ENCODE measurements around the gene FHOD3.

FHOD3 gene

DNA sequence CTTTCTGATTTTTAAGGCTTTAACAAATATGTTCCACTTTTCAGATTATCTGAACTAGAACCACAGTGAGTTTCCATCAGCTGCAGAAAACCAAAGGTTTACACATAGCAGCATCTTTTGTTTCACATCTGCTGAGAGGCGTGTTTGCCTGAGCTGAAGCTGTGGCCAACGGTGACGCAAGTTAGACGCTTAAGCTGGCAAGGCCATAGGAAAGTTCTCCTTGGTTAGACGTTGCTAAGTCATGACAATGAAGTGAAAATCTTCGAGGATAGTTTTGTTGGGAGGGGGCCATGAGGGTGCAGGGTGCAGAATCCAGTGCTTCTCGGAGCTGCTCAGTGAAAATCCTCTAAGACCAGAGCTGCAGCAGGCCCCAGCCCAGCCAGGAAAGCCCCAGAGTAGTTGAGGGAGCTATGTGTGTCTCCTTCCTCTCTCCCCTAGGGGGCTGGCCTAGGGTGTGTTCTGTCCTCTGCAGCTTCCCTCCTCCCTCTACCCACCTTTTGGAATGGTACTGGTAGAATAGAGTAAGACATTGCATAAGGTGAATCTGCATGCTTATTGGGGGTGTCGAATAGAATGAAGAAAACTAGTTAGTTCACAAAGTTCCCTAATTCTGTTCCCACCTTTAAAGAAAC lies 105.4 kb downstream of the FHOD3 start:
- H3K27ac Mint-ChIP-seq: no peak overlapping the region
- no peaks in the 10 kb centered on the region for H3K36me3 Mint-ChIP-seq
- H3K4me1 Mint-ChIP-seq: no peaks in the 10 kb centered on the region
- no peaks in the 10 kb centered on the region for H3K27me3 Mint-ChIP-seq
- H3K9me3 Mint-ChIP-seq: no peaks in the 10 kb centered on the region
- CTCF ChIA-PET: no interaction called here
- no peak overlapping the region for H3K4me3 Mint-ChIP-seq
- no peak for DNase-seq

DNA sequence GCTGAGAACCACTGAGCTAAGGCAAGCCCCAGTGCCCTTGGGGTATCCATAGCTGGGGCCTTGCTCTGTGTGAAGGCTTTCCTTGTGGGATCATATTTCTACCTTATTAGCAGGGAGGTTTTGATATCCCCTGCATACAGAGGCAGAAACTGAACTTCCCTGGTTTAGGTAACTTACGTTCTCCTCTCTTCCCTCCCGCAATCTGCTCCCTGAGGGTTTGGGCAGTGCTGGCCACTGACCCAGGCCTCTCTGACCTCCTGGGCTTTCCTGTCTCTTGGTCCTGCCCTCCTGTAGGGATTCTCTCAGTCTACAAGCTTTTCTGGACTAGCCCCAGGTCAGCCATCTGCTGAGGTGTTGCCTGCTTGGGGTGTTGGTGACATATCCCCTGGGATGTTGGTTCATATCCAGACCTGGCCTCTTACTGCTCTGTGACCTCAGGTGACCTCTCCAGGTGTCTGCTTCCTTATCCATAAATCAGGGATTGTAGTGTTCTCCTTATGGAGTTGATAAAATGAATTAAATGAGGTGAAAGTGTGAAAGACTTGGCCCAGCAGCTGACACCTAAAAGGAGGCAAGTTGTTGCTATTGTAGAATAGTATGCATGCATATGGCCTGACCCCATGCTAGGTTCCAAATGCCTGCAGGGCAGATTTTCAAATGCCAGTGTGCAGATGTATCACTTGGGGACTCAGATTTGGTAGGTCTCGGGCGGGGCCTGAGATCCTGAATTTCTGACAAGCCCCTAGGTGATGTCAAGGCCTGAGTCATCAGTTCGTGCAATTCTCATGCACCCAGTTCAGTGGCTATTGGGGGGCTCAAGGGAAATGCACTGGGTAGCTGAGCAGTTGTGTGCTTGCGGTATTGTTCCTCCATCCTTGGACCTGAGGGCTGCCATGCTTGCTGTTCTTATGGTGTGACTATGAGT lies 106.6 kb downstream of the FHOD3 start:
- DNase-seq: no peak
- CTCF ChIA-PET: no interaction called here
- H3K27ac Mint-ChIP-seq: no peak overlapping the region
- H3K4me3 Mint-ChIP-seq: no peak overlapping the region
- no peaks in the 10 kb centered on the region for H3K4me1 Mint-ChIP-seq
- H3K27me3 Mint-ChIP-seq: peaks cover 4% of the 10 kb centered on the region
- no peaks in the 10 kb centered on the region for H3K9me3 Mint-ChIP-seq
- H3K36me3 Mint-ChIP-seq: no peaks in the 10 kb centered on the region

DNA sequence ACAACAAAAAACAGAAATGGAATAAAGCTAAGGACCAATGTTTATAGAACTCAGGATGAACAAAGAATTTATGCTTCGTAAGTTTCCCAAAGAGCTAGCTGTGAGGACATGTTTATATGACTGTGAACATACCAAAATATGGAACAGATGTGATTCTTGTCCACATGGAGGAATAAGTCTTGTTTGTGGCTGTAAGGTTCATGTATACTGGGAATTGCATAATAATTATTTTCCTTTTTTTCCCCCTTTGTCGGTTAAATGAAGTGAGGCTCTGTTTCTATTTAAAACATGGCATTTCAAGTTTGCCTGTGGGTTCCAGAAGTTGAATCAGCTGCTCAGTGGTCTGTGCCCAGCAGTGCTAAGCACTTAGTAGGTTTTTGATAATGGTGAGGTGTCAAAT lies 108.1 kb downstream of the FHOD3 start:
- CTCF ChIA-PET: no interaction called here
- Mint-ChIP-seq H3K9me3 (no peaks in the 10 kb centered on the region), H3K36me3 (no peaks in the 10 kb centered on the region), H3K4me1 (no peaks in the 10 kb centered on the region), H3K27ac (no peak overlapping the region), H3K4me3 (no peak overlapping the region), H3K27me3 (peaks cover 4% of the 10 kb centered on the region)
- DNase-seq: no peak

DNA sequence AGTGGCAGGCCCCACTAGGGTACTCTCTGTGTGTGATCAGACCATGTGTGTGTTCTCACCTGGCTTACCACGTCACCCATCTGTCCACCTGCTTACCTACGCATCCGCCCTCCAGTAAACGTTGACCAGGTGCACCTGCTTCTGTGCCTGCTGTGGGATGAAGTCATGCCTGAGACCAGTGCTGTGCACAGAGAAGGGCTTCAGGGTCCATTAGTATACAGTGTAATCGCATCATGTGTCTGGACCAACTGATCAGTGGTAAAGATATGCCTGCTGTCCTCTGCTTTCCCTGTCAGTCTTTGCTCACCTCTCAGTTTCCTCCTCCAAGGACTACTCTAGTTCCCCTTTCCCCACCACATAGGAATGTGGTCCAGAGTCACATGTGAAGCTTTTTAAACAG lies 109.3 kb downstream of the FHOD3 start:
- CTCF ChIA-PET: no interaction called here
- Mint-ChIP-seq H3K36me3 (no peaks in the 10 kb centered on the region), H3K9me3 (no peaks in the 10 kb centered on the region), H3K27ac (no peak overlapping the region), H3K4me1 (no peaks in the 10 kb centered on the region), H3K4me3 (no peak overlapping the region), H3K27me3 (peaks cover 4% of the 10 kb centered on the region)
- no peak for DNase-seq

DNA sequence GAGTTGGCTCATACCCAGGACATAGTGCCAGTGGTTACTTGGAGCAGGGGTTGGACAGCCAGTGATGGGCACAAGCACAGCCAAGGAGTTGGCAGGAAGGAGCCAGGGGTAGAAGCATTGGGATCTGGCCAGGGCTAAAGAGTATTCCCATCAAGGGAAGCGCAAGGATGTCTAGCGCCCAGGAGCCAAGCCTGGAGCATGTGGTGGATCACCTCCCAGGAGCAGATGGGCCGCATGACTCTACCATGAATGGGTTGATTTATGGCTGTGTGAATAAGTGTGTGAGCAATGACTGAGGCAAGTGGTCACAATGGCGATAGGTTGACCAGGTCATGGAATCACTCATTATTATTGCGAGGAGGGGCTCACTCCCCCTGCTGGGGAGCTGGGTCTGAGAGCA lies 111.1 kb downstream of the FHOD3 start:
- no peaks in the 10 kb centered on the region for H3K4me1 Mint-ChIP-seq
- no peak overlapping the region for H3K27ac Mint-ChIP-seq

DNA sequence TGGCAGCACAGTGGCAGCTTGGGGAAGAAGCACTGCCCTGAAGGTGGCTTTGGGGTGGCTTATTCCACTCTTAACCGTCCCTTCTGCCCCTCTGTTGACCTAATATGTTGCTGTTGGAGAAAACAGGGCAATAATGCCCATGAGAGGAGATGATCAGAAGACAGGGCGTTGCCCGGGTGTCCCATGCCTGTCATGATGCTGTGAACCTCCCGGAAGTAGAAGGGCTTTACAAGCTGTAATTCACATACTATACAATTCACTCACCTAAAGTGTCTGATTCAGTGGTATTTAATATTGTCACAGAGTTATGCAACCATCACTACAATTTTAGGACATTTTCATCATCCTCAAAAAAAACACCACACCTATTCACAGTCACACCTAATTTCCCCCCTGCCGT lies 112.3 kb downstream of the FHOD3 start:
- peaks cover 7% of the 10 kb centered on the region for H3K27me3 Mint-ChIP-seq
- no peaks in the 10 kb centered on the region for H3K4me1 Mint-ChIP-seq
- H3K36me3 Mint-ChIP-seq: no peaks in the 10 kb centered on the region
- no peak for DNase-seq
- CTCF ChIA-PET: no interaction called here
- no peak overlapping the region for H3K27ac Mint-ChIP-seq
- no peaks in the 10 kb centered on the region for H3K9me3 Mint-ChIP-seq
- H3K4me3 Mint-ChIP-seq: no peak overlapping the region

More for the DNA sequence above, 111.1 kb downstream of the FHOD3 start:
- Mint-ChIP-seq H3K27me3 (peaks cover 7% of the 10 kb centered on the region), H3K4me3 (no peak overlapping the region), H3K36me3 (no peaks in the 10 kb centered on the region), H3K9me3 (no peaks in the 10 kb centered on the region)
- no peak for DNase-seq
- CTCF ChIA-PET: no interaction called here

DNA sequence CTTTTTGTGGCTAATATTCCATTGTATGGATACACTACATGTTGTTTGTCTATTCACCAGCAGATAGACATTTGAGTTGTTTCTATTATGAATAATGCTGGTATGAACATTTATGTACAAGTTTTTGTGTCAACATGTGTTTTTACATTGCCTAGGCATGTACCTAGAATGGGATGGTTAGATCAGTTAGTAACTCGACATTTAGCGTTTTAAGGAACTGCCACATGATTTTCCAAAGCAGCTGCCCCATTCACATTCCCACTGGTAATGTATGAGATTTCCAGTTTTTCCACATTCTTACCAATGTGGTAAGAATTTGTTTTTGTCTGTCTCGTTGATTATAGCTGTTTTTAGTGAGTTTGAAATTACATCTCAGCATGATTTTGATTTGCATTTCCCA lies 112.8 kb downstream of the FHOD3 start:
- no peak overlapping the region for H3K27ac Mint-ChIP-seq
- DNase-seq: no peak
- no peaks in the 10 kb centered on the region for H3K4me1 Mint-ChIP-seq
- no peaks in the 10 kb centered on the region for H3K9me3 Mint-ChIP-seq
- no peak overlapping the region for H3K4me3 Mint-ChIP-seq
- CTCF ChIA-PET: no interaction called here
- no peaks in the 10 kb centered on the region for H3K36me3 Mint-ChIP-seq
- H3K27me3 Mint-ChIP-seq: peaks cover 7% of the 10 kb centered on the region

DNA sequence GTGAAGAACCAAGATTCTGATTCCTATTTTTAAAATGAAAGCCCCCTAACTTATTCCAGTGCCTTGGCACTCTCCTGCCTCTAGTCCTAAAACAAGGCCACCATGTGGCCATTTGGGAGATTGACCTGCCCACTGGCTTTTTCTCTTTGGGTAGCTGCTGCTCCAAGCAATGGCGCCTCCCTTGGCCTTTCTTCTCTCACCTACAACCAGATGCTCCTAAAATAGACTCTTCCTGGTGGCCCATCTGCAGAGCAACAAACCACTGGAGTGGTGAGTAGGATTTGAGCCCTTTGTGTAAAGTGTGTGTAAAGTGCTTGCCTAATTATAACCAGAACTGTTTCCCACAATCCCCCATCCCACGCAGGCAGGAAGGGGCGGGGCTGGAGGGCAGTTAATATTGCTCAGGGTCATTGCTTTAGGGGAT lies 114.2 kb downstream of the FHOD3 start:
- CTCF ChIA-PET: no interaction called here
- Mint-ChIP-seq H3K27me3 (peaks cover 7% of the 10 kb centered on the region), H3K9me3 (no peaks in the 10 kb centered on the region), H3K4me1 (no peaks in the 10 kb centered on the region), H3K36me3 (no peaks in the 10 kb centered on the region), H3K27ac (no peak overlapping the region), H3K4me3 (no peak overlapping the region)
- no peak for DNase-seq

DNA sequence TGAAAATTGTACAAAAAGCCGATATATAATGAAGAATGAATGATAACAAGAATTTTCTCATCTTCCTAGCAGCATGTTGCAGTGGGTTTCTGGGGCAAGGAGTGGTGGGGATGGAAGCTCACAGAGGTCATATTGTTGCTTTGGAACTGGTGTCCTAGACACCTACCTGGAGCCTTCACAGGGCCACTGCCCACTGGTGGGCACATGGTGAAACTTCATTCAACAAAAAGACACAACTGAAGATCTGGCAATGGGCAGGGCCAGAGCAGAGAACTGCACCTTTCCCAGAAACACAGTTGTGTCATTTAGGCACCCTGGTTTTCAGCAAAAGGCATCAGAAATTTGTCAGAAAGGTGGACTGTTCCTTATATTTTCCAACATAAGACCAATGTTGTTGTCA lies 115.3 kb downstream of the FHOD3 start:
- H3K27ac Mint-ChIP-seq: no peak overlapping the region
- no peaks in the 10 kb centered on the region for H3K4me1 Mint-ChIP-seq
- peaks cover 7% of the 10 kb centered on the region for H3K27me3 Mint-ChIP-seq
- H3K9me3 Mint-ChIP-seq: no peaks in the 10 kb centered on the region
- H3K4me3 Mint-ChIP-seq: no peak overlapping the region
- H3K36me3 Mint-ChIP-seq: no peaks in the 10 kb centered on the region
- CTCF ChIA-PET: interaction anchor here (0.7 kb wide), 1 partner anchor 130 kb away, joined by 3 read pairs; no protein-coding TSS in a partner anchor
- no peak for DNase-seq

DNA sequence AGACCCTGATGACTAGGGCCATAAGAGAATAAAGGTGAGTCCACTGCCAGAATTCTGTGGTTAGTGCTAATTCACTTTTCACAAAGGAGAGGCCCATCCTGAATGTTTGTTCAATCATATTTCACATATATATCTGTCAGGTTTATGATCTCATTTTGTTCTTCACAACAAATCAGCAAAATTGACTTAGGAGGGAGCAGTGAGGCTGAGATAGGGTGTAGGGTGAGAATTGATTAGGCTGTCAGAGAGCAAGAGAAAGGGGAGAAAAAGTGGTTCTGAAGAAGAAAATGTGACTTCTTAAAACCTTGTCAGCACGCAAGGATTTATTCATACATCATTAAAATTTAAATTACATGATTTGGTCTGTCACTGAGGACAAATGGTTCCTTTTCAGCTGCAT lies 117.7 kb downstream of the FHOD3 start:
- CTCF ChIA-PET: no interaction called here

DNA sequence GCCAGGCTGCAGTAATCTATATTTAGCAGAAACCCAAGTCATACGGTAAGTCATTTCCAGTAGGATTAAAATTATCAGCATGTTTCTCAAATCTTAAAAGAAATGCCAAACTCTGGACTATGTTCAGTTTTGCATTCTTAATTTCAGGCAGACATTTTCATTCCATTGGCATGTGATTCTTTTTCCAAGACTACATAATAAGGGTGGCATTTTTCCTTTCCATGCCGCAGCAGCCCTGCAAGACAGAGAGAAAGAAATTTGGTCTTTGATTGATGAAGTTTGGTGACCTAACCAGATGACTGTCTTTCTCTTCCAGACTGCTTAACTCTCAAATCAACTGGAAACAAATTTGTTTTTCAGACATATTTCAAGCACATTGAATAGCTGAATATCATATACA lies 118.1 kb downstream of the FHOD3 start:
- Mint-ChIP-seq H3K4me1 (no peaks in the 10 kb centered on the region), H3K4me3 (no peak overlapping the region), H3K9me3 (no peaks in the 10 kb centered on the region), H3K36me3 (no peaks in the 10 kb centered on the region), H3K27me3 (peaks cover 3% of the 10 kb centered on the region), H3K27ac (no peak overlapping the region)
- DNase-seq: no peak
- CTCF ChIA-PET: no interaction called here

More for the DNA sequence above, 117.7 kb downstream of the FHOD3 start:
- Mint-ChIP-seq H3K36me3 (no peaks in the 10 kb centered on the region), H3K4me1 (no peaks in the 10 kb centered on the region), H3K27me3 (peaks cover 3% of the 10 kb centered on the region), H3K9me3 (no peaks in the 10 kb centered on the region), H3K27ac (no peak overlapping the region), H3K4me3 (no peak overlapping the region)
- no peak for DNase-seq

DNA sequence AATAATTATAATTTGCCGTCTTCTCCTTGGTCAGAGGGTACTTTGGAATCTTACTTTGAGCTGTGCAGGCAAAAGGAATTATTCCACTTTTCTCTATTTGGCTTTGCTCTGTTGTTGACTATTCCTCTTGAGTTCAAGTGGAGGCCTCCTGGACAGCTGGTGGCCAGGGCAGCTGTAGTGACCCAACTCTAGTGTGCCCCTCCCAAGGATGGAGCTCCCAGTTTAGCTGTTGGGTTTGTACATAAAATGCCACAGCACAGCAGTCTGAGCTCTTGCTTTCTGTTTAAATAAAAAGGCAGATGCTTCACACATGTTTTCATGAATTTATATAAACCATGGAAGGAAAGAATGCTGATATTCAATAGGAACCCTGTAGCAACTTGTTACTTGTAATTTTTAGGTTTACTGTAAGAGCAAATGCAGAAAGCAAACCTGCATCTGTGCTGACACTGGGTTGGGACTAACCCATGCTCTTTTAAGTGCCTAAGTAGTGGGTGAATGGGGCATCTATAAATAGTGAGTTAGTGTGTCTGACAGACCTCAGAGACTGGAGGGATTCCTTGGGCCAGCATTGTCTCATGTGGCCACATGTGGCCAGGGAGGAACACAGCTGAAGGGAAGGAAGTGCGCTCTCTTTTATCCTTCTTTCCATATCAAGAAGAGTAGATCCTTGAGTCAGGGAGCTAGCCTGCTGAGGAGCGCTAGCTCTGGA lies 121.8 kb downstream of the FHOD3 start:
- H3K27me3 Mint-ChIP-seq: no peaks in the 10 kb centered on the region
- H3K4me3 Mint-ChIP-seq: no peak overlapping the region
- H3K27ac Mint-ChIP-seq: no peak overlapping the region
- H3K9me3 Mint-ChIP-seq: no peaks in the 10 kb centered on the region
- DNase-seq: no peak
- CTCF ChIA-PET: no interaction called here
- no peaks in the 10 kb centered on the region for H3K36me3 Mint-ChIP-seq
- H3K4me1 Mint-ChIP-seq: no peaks in the 10 kb centered on the region

DNA sequence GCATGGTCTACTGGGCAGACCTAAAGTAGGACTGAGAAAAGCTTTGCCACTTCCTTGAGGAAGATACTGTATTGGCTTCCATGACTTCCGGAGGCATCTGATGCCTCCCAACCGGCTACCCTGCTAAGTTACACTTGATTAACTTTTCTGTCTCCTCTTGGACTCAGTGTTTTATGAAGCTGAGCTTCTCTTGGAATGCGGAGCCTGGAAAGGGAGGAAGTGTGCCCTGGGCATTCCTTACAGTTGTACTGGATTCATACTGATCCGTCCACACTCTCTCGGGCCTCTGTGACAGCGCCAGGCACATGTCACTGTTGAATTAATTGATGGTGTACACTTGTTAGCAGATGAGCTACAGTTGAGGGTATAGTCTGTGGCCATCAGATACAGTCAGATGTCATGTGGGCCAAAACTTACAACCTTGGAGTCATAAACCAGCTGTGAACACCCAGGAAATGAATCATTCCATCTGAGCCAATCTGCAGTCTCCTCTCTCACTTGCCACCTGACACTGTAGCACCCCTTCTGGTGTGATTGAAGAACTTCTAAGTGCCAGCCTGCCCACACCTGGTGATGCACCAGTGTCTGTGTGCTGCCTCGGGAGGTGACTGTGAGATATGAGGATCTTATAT lies 122.5 kb downstream of the FHOD3 start:
- CTCF ChIA-PET: no interaction called here
- DNase-seq: no peak
- H3K9me3 Mint-ChIP-seq: no peaks in the 10 kb centered on the region
- H3K4me1 Mint-ChIP-seq: no peaks in the 10 kb centered on the region
- H3K27me3 Mint-ChIP-seq: no peaks in the 10 kb centered on the region
- no peaks in the 10 kb centered on the region for H3K36me3 Mint-ChIP-seq
- no peak overlapping the region for H3K4me3 Mint-ChIP-seq
- H3K27ac Mint-ChIP-seq: no peak overlapping the region

DNA sequence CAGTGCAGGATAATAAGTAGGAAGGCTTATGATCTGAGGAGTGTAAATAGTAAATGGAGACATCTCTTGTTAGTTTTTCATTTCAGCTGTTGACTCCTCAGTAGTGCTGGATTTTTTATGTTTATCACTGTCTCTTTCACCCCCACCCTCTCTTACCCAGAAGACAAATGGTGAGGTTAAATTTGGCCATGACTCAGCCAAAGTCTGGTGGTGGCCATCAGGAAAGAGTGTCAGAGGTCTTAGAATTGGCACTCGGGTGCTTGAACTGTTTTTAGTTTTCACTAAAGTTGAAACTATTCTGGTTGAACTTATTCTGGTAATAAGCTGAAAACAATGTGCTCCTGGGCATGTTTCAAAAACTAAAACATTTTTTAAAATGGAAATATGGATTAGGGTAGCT lies 123.3 kb downstream of the FHOD3 start:
- no peaks in the 10 kb centered on the region for H3K4me1 Mint-ChIP-seq
- no peaks in the 10 kb centered on the region for H3K9me3 Mint-ChIP-seq
- DNase-seq: no peak
- no peak overlapping the region for H3K27ac Mint-ChIP-seq
- no peak overlapping the region for H3K4me3 Mint-ChIP-seq
- H3K27me3 Mint-ChIP-seq: no peaks in the 10 kb centered on the region
- H3K36me3 Mint-ChIP-seq: no peaks in the 10 kb centered on the region
- CTCF ChIA-PET: no interaction called here
